Pancreas (tissue), 10 donors: Measurements from ENCODE around the gene ADNP2. TPM values are rescaled to one million over a fixed set of nuclear protein-coding genes. Genes with fewer than 3 reads are reported as not detected.

Experiments used
- ATAC-seq, 4 donors: fragments of 200-7000 bp; cut with Tn5 transposase; one replicate each; pipeline versions ENCODE4 v1.8.0 to v1.9.1; 2020; ENCODE audit warnings: mild to moderate bottlenecking in 4 of 4, moderate library complexity in 4 of 4
- DNase-seq, 6 donors: peaks; one replicate each; pipeline ENCODE4 v3.0.0-alpha.2; 2020
- FAIRE-seq: peaks from 2 replicates; lab custom pipeline; 2012; peaks lifted over from hg19 to GRCh38; lab: Jason Lieb, UNC
- H3K27ac ChIP-seq, 4 donors: fragments of 200-600 bp; sonication (generic); 1 replicate in 3 of 4; 2 replicates in 1 of 4; pipeline versions ENCODE4 v1.5.0 to v1.8.0; 2020
- H3K27me3 ChIP-seq, 4 donors: fragments of 200-600 bp; one replicate each; pipeline ENCODE4 v1.8.0; 2021
- H3K36me3 ChIP-seq, 3 donors: fragments of 200-600 bp; sonication (generic) in 1 of 3; one replicate each; pipeline versions ENCODE4 v1.5.0 to v1.8.0; 2020 to 2021
- H3K4me1 ChIP-seq, 3 donors: fragments of 200-600 bp; one replicate each; pipeline ENCODE4 v1.8.0; 2021
- H3K4me3 ChIP-seq, 4 donors: fragments of 200-600 bp; sonication (generic) in 2 of 4; one replicate each; pipeline versions ENCODE4 v1.5.0 to v1.8.0; 2020 to 2021
- H3K9me3 ChIP-seq, 4 donors: fragments of 200-600 bp; one replicate each; pipeline ENCODE4 v1.8.0; 2021
- CTCF ChIP-seq, 4 donors: fragments of 200-600 bp; sonication (generic) in 3 of 4; IDR thresholded peaks; one replicate each; pipeline versions ENCODE4 v1.5.0 to v1.8.0; 2021; ENCODE audit warnings: antibody characterized with exemption in 4 of 4
- WGBS, 2 donors: extraction: QIAGEN DNeasy Blood & Tissue Kit; methylation state at CpG; one replicate each; pipeline ENCODE4 v1.1.7; 2013; 5-methylcytosine and 5-hydroxymethylcytosine counted together
- intact Hi-C, 3 donors: fragments of 100-400 bp; cut with DNase I; formaldehyde crosslinking; loops; one replicate each; pipeline versions ENCODE4 v1.11.1 to v1.14.2; 2022
- polyA plus RNA-seq, 2 donors: library from polyadenylated mRNA; stranded (reverse); fragments of 200-250 nt; gene quantifications; one replicate each; pipeline ENCODE4 v1.2.3, GENCODE V29; 2013
- total RNA-seq, 6 donors: library from RNA; stranded (reverse); fragmentation: NEBNext Ultra II Directional in 4 of 6; extraction: Animal tissue kit (Norgen Biotek cat#: 25700) in 4 of 6; gene quantifications; one replicate each; pipeline versions ENCODE4 v1.2.1 to v1.2.4, GENCODE V29; 2021 to 2023
- donor health status: healthy with polysubstance abuse.
- donor health status: DM: no; HTN: no; CAD: no; lungs with moderate emphysema.
- donor health status: DM: no; HTN: no; CAD: no.
- donor health status: control.
- donor health status: control.
- donor health status: Bipolar disorder and iron deficiency.
- donor health status: DM: yes; HTN: yes; CAD: no.
- donor health status: DM: no; HTN: no; CAD: no.
- donor health status: DM: no; HTN: no; CAD: no.
- donor health status: DM: yes; HTN: yes; CAD: no.

ADNP2 gene
- total RNA-seq: 1 to 10 TPM; 5.9 to 8.4 (median 7.0) TPM
- 1 to 10 TPM; 4.2 to 4.7 TPM for polyA plus RNA-seq

- Histone ChIP-seq H3K36me3 (no peaks in the 10 kb centered on the region), H3K4me1 (peaks cover 0 to 15% (median 6%) of the 10 kb centered on the region in 3 donors), H3K27ac (peak within 1 kb of the TSS; percentile 84 to 90 (median 88)), H3K9me3 (no peaks in the 10 kb centered on the region), H3K4me3 (peak within 1 kb of the TSS; percentile 37 to 64 (median 54)), H3K27me3 (no peaks in the 10 kb centered on the region)
- ATAC-seq: peak; percentile 77 to 87 (median 86)
- peak; percentile 47 for FAIRE-seq
- peak; percentile 72 to 91 (median 84) for DNase-seq
- intact Hi-C loops: no loop called here
- no peak for TF ChIP-seq CTCF (IDR thresholded peaks at IDR 0.05)
- 3% methylated on average over 28 to 75 of the region's 76 CpGs for WGBS, 2 donors
Measured at GRCh38 chr18:80108739-80109675, at the start of gene ADNP2. TSS of gene ADNP2 (plus strand) at chr18:80109262. CDS start at chr18:80117543, 8,281 bp downstream.

DNA sequence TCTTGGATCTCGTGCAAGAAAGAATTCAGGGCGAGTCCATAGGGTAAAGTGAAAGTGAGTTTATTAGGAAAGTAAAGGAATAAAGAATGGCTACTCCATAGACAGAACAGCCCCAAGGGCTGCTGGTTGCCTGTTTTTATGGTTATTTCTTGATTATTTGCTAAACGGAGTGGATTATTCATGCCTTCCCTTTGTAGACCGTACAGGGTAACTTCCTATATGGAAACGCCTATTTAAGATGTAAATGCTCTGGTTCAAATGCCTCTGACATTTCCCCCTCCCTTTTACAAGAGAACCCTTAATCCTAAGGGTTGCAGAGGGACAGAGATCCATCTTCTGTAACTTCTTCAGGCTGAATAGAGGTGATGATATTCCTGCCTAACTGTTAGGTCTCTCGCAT is 49.1 kb upstream of the ADNP2 start:
- FAIRE-seq (no peak), DNase-seq (no peak), ATAC-seq (no peak)
- Histone ChIP-seq H3K36me3 (no peaks in the 10 kb centered on the region), H3K9me3 (peaks cover 0 to 3% (median 0%) of the 10 kb centered on the region in 4 donors), H3K4me3 (no peak overlapping the region), H3K27ac (no peak overlapping the region), H3K4me1 (no peaks in the 10 kb centered on the region), H3K27me3 (no peaks in the 10 kb centered on the region)
- TF ChIP-seq CTCF (IDR thresholded peaks at IDR 0.05): no peak
- intact Hi-C loops: no loop called here
- 78 to 85% methylated on average over 6 of the region's 6 CpGs for WGBS, 2 donors

GRCh38 chr18:80065705-80066104 is 43.4 kb upstream of the ADNP2 start:
- ATAC-seq (no peak), DNase-seq (no peak), FAIRE-seq (no peak)
- 81 to 86% methylated on average over 9 of the region's 9 CpGs for WGBS, 2 donors
- TF ChIP-seq CTCF (IDR thresholded peaks at IDR 0.05): no peak
- no peak overlapping the region for H3K27ac ChIP-seq
- intact Hi-C loops: no loop called here
- H3K36me3 ChIP-seq: no peaks in the 10 kb centered on the region
- no peaks in the 10 kb centered on the region for H3K4me1 ChIP-seq
- no peaks in the 10 kb centered on the region for H3K27me3 ChIP-seq
- H3K9me3 ChIP-seq: peaks cover 0 to 3% (median 0%) of the 10 kb centered on the region in 4 donors
- H3K4me3 ChIP-seq: no peak overlapping the region

DNA sequence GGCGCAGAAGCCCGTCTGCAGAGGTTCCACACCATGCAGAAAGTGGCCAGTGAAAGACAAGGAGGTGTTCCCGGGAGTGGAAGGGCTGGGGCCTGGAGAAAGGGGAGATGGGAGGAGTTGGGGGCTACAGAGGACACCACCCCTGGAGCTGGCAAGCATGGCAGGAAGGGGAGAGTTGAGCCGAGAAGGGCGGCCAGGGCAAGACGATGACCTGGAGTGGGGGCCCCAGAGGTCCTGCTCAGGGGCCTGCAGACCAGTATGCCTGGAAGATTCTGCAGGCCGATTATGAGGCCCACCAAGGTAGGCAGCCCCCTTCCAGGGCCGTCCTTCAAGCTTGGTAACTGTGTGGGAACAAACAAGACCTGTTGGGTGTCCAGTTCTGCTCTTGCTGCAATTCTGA is 41.7 kb upstream of the ADNP2 start:
- TF ChIP-seq CTCF (IDR thresholded peaks at IDR 0.05): no peak
- no peak overlapping the region for H3K4me3 ChIP-seq
- no peak overlapping the region for H3K27ac ChIP-seq
- 79 to 85% methylated on average over 8 of the region's 8 CpGs for WGBS, 2 donors
- H3K27me3 ChIP-seq: no peaks in the 10 kb centered on the region
- peaks cover 0 to 3% (median 0%) of the 10 kb centered on the region in 4 donors for H3K9me3 ChIP-seq
- no peak for FAIRE-seq
- H3K36me3 ChIP-seq: no peaks in the 10 kb centered on the region
- intact Hi-C loops: no loop called here
- H3K4me1 ChIP-seq: no peaks in the 10 kb centered on the region
- no peak for ATAC-seq
- DNase-seq: no peak

DNA sequence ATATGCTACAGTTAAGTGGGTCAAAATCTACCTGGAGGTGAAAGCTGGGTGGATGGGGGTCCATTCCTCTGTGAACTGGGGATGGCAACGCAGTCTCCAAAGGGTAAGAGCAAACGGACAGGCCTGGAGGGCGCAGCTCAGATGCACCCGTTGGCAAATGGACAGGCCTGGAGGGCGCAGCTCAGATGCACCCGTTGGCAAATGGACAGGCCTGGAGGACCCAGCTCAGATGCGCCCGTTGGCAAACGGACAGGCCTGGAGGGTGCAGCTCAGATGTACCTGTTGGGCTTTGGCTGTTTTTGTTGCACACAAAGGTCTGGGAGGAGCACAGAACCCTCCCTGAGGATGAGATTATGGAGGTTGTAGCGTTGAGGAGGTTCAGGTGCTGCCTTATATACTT is 41.2 kb upstream of the ADNP2 start:
- intact Hi-C loops: no loop called here

More for the DNA sequence above, 41.2 kb upstream of the ADNP2 start:
- Histone ChIP-seq H3K4me1 (no peaks in the 10 kb centered on the region), H3K36me3 (no peaks in the 10 kb centered on the region), H3K27ac (no peak overlapping the region), H3K9me3 (no peaks in the 10 kb centered on the region), H3K4me3 (no peak overlapping the region), H3K27me3 (no peaks in the 10 kb centered on the region)
- TF ChIP-seq CTCF (IDR thresholded peaks at IDR 0.05): no peak
- no peak for DNase-seq
- FAIRE-seq: no peak
- ATAC-seq: no peak
- WGBS, 2 donors: 84 to 94% methylated on average over 10 of the region's 10 CpGs
